GM12865 (cell line): Measurements from ENCODE around the gene OR6P1.

Source experiments
- DNase-seq: peaks from one replicate; pipeline ENCODE4 v3.0.0; 2010; ENCODE audit warnings: low read depth
- H3K4me3 ChIP-seq: 2 replicates; pipeline ENCODE4 v1.5.1; 2011; ENCODE audit warnings: mild to moderate bottlenecking, low read depth, low read length, control low read depth
- CTCF ChIP-seq: IDR thresholded peaks from 2 replicates; pipeline ENCODE4 v1.5.1; 2011; ENCODE audit warnings: low read length, control low read depth, low read depth, inconsistent platforms; ENCODE audit not compliant: insufficient read depth; ENCODE audit errors: missing control alignments

OR6P1 gene

DNA sequence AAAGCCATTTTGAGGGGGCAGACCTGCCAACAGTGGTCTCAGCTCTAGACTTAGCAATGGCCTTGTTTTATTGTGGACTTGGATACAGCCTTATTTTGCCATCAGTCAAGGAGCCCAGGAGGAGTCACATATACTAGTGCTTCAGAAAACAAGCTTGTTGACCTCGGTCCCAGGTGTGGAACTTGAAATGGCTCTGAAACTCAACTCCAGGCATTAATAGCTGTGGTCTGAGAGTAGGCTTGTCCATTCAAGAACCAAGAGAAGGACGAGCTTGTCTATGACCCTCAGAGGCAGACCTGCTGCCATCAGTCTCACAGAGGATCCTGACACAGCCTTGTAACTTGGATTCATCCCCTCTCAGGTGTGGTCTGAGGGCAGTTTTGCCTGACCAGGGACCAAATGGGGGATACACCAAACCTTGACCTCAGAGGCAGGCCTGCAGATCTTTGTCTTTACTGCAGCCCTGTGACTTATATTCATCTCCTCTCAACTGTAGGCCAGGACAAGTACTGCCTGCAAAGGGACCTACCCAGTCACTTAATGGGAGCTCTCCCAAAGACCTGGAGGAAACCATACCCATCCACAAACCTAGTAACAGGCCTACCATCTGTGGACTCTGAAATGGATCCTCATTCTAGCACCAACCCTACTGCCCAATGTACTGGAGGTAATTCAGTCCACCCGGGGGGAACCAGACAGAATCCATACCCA lies 49.3 kb downstream of the OR6P1 start:
- H3K4me3 ChIP-seq: no peak overlapping the region
- DNase-seq: no peak
- no peak for TF ChIP-seq CTCF

DNA sequence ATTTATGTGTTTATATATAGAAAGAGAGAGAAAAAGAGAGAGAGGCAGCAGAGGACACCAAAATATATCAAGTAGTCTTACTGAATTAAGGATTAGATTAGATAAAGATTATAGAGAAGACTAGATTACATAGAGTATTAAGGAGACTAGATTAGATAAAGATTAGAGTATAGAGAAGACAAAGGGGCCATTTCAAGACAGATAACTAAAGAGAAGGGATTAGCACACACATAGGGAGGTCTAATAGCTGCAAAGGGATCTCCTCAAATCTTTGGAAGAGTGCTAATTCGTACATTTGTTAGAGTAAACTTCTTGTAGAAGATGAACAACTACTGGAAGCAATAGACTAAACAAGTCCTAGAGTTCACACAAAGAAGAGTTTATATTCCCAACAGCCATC lies 50.4 kb downstream of the OR6P1 start:
- TF ChIP-seq CTCF: no peak
- H3K4me3 ChIP-seq: no peak overlapping the region
- DNase-seq: no peak

DNA sequence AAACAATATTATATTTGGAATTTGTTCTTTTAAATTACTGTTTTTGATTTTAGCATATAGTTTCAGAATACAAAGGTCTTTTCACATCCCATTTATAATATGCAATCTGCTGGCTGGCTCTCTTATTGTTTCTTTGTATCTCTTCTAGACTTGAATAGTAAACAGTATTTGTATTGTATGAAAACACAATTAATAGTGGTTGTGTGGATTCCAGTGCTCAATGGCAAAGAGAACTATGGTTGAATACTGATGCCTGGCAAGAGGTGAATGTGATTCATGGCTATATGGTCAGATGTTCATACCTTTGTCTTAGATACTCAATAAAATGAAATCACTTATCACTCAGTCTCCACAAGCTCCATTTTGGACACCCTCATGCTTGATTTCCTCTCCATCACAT lies 53.4 kb downstream of the OR6P1 start:
- TF ChIP-seq CTCF: no peak
- H3K4me3 ChIP-seq: no peak overlapping the region
- DNase-seq: no peak
